Uterus (tissue), 4 donors: Measurements from ENCODE around the gene FPR2. TPM values are rescaled to one million over a fixed set of nuclear protein-coding genes. Genes with fewer than 3 reads are reported as not detected.

Experiments used
- DNase-seq, 2 donors: peaks; one replicate each; pipeline ENCODE4 v3.0.0-alpha.2; 2019 to 2020
- H3K27ac ChIP-seq, 2 donors: fragments of 200-600 bp; sonication (generic); 1 replicate in 1 of 2; 2 replicates in 1 of 2; pipeline ENCODE4 v1.5.1; 2016 to 2018
- H3K27me3 ChIP-seq, 2 donors: fragments of 200-600 bp; sonication (generic); one replicate each; pipeline ENCODE4 v1.5.1; 2018 to 2019; ENCODE audit warnings: control low read depth in 1 of 2
- H3K36me3 ChIP-seq, 2 donors: fragments of 200-600 bp; sonication (generic); one replicate each; pipeline ENCODE4 v1.5.1; 2019; ENCODE audit warnings: control low read depth in 1 of 2
- H3K4me1 ChIP-seq, 2 donors: fragments of 200-600 bp; sonication (generic); one replicate each; pipeline ENCODE4 v1.5.1; 2018 to 2019; ENCODE audit warnings: control low read depth in 1 of 2
- H3K4me3 ChIP-seq, 2 donors: fragments of 200-600 bp; sonication (generic); 1 replicate in 1 of 2; 2 replicates in 1 of 2; pipeline ENCODE4 v1.5.1; 2018 to 2019; ENCODE audit warnings: mild to moderate bottlenecking in 1 of 2
- H3K9me3 ChIP-seq, 2 donors: fragments of 200-600 bp; sonication (generic); one replicate each; pipeline ENCODE4 v1.5.1; 2019; ENCODE audit warnings: control low read depth in 1 of 2
- POLR2A ChIP-seq, 2 donors: fragments of 450-650 bp; IDR thresholded peaks; one replicate each; pipeline ENCODE4 v1.6.1; 2016; ENCODE audit warnings: antibody characterized with exemption in 2 of 2, mild to moderate bottlenecking in 1 of 2, moderate library complexity in 1 of 2
- intact Hi-C: fragments of 100-400 bp; cut with DNase I; formaldehyde crosslinking; loops from one replicate; pipeline ENCODE4 v1.15.1; 2023; ENCODE audit warnings: low total_unique reads
- total RNA-seq, 4 donors: library from RNA; depleted of rRNA in 3 of 4; stranded (reverse); fragments of >200 nt in 3 of 4; gene quantifications; one replicate each; pipeline versions ENCODE4 v1.1.0 to v1.2.4, GENCODE V29; 2014 to 2023
- TF ChIP-seq, protein P1 (sequence below), 4 experiments: fragments of 200-600 bp in 2 of 4; fragments of 450-650 bp in 2 of 4; sonication (generic) in 2 of 4; IDR thresholded peaks; one replicate each; pipeline ENCODE4 v1.5.1; 2016 to 2019; ENCODE audit warnings: antibody characterized with exemption in 4 of 4, mild to moderate bottlenecking in 2 of 4, moderate library complexity in 1 of 4
- donor health status: DM: yes; HTN: yes; CAD: no.

The FPR2 gene
- total RNA-seq, 4 donors from 2014 or later = 0.58 to 0.76 TPM; not detected in 2

DNA sequence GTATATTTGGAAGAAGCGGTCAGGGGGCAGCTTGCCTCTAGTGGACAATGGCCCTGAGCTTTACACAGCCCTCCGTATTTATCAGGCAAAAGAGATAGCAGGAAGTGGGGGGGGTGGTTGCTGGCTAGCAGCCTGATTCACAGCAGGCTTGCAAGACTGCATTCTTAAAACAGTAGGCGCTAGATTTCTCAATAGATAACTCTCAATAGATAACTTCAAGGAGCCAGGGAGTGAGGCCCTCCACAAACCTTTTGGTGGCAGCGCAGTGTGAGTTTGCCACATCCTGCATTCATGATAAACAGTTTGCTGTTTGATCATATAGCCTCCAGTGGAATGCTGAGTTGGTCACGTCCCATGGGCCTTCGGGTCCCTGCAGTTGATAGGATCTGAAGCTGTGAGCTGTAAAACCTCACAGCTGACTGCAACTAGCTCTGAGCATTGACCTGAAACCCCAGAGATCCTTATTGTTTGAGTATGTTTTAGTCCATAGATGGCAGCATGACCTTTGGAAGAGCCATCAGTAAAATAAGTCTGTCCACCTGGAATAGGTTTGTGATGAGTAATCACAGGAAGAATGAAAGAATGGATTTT is 46.2 kb downstream of the FPR2 start:
- Histone ChIP-seq H3K4me1 (no peaks in the 10 kb centered on the region), H3K4me3 (no peak overlapping the region), H3K9me3 (no peaks in the 10 kb centered on the region), H3K27me3 (no peaks in the 10 kb centered on the region), H3K27ac (no peak overlapping the region), H3K36me3 (no peaks in the 10 kb centered on the region)
- TF ChIP-seq, protein P1, sequence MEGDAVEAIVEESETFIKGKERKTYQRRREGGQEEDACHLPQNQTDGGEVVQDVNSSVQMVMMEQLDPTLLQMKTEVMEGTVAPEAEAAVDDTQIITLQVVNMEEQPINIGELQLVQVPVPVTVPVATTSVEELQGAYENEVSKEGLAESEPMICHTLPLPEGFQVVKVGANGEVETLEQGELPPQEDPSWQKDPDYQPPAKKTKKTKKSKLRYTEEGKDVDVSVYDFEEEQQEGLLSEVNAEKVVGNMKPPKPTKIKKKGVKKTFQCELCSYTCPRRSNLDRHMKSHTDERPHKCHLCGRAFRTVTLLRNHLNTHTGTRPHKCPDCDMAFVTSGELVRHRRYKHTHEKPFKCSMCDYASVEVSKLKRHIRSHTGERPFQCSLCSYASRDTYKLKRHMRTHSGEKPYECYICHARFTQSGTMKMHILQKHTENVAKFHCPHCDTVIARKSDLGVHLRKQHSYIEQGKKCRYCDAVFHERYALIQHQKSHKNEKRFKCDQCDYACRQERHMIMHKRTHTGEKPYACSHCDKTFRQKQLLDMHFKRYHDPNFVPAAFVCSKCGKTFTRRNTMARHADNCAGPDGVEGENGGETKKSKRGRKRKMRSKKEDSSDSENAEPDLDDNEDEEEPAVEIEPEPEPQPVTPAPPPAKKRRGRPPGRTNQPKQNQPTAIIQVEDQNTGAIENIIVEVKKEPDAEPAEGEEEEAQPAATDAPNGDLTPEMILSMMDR (IDR thresholded peaks at IDR 0.05) = no peak
- TF ChIP-seq POLR2A (IDR thresholded peaks at IDR 0.05) = no peak
- intact Hi-C loops = no loop called here
- no peak for DNase-seq

DNA sequence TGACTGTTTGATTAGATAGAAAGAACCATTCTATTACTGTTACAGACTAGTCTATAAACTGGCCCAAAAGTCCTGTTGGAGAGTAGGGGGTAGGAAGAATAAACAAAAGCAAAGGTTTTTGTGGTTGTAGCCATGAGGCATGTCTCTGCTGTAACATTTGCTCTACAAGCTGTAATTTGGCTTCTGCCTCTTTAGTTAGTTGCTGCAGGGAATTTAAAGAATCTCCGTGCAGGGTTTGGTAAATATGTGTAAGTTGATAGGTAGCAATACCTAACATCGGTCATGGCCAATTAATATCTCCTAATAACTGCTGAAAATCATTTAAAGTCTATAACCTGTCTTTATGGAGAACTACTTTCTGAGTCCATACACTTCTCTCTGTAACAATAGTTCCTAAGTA is 46.9 kb downstream of the FPR2 start:
- no peaks in the 10 kb centered on the region for H3K9me3 ChIP-seq
- no peak for TF ChIP-seq POLR2A (IDR thresholded peaks at IDR 0.05)
- TF ChIP-seq, protein P1 (IDR thresholded peaks at IDR 0.05) = no peak
- intact Hi-C loops = no loop called here
- no peaks in the 10 kb centered on the region for H3K27me3 ChIP-seq
- no peak overlapping the region for H3K4me3 ChIP-seq
- H3K4me1 ChIP-seq = no peaks in the 10 kb centered on the region
- DNase-seq = no peak
- H3K27ac ChIP-seq = no peak overlapping the region
- H3K36me3 ChIP-seq = no peaks in the 10 kb centered on the region

DNA sequence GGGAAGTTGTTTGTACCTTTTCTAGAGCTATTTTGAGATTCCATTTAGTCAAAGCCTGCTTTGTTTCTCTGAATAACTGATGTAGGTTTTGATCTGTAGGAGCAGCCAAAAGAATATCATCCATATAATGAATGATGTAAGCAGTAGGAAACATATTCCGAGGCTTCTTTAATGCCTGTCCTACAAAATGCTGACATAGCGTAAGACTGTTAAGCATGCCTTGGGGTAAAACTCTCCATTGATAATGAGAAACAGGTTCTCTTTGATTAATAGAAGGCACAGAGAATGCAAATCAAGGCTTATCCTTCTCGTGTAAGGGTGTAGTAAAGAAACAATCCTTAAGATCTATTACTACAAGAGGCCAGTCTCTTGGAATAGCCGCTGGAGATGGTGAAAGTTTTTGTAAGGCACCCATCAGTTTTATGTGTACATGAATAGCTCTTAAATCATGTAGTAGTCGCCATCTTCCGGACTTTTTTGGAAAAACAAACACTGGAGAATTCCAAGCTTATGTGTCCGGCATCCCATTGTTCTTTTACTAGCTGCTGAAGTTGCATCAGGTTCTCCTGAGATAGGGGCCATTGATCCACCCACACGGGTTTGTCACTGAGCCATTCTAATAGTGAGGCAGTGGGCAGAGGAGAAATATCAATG is 47.5 kb downstream of the FPR2 start:
- no peak overlapping the region for H3K4me3 ChIP-seq
- DNase-seq = no peak
- H3K27me3 ChIP-seq = no peaks in the 10 kb centered on the region
- intact Hi-C loops = no loop called here
- H3K9me3 ChIP-seq = no peaks in the 10 kb centered on the region
- TF ChIP-seq POLR2A (IDR thresholded peaks at IDR 0.05) = no peak
- TF ChIP-seq, protein P1 (IDR thresholded peaks at IDR 0.05) = no peak
- no peaks in the 10 kb centered on the region for H3K4me1 ChIP-seq
- H3K36me3 ChIP-seq = no peaks in the 10 kb centered on the region
- no peak overlapping the region for H3K27ac ChIP-seq

DNA sequence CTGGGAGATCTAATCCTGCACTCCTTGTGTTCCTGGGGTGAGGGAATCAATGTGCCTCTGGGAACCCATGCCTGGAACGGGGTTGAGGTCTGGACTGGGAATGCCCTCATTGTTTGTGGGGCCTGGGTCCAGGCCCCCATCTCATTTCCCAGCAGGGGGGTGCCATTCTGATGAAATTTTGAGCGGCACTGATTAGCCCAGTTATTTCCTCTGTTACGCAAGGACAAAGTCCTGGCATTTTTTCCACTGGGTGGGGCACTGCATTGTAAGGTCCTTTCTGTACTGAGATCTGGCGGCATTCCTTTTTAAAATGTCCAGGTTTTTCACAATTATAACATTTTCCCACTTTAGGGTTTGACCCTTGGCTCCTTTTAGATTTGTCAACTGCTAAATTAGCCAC is 48.8 kb downstream of the FPR2 start:
- no peaks in the 10 kb centered on the region for H3K27me3 ChIP-seq
- no peak for DNase-seq
- intact Hi-C loops = no loop called here
- no peaks in the 10 kb centered on the region for H3K9me3 ChIP-seq
- H3K4me3 ChIP-seq = no peak overlapping the region
- H3K36me3 ChIP-seq = no peaks in the 10 kb centered on the region
- TF ChIP-seq, protein P1 (IDR thresholded peaks at IDR 0.05) = no peak
- TF ChIP-seq POLR2A (IDR thresholded peaks at IDR 0.05) = no peak
- H3K4me1 ChIP-seq = no peaks in the 10 kb centered on the region
- H3K27ac ChIP-seq = no peak overlapping the region

DNA sequence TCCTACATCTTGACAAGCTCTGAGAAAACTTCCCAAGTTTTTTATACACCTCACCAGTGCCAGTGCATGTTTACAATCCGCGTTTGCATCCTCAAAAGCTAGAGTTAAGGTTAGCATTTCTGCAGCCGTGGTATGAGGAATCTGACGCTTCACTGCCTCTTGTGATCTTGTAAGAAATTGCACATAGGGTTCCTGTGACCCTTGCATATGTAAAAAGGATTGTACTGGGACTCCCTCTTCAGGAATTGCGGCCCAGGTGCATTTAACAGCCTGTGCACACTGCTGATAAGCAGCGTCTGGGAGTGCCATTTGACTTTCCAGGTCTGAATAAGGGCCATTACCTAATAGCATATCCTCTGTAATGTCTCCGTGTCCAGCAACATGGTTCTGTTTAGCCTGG is 49.2 kb downstream of the FPR2 start:
- intact Hi-C loops = no loop called here
- Histone ChIP-seq H3K27me3 (no peaks in the 10 kb centered on the region), H3K36me3 (no peaks in the 10 kb centered on the region), H3K4me3 (no peak overlapping the region), H3K9me3 (no peaks in the 10 kb centered on the region), H3K27ac (no peak overlapping the region), H3K4me1 (no peaks in the 10 kb centered on the region)
- TF ChIP-seq POLR2A (IDR thresholded peaks at IDR 0.05) = no peak
- TF ChIP-seq, protein P1 (IDR thresholded peaks at IDR 0.05) = no peak
- no peak for DNase-seq
